ENCODE data around the gene CC2D1A. TPM values are rescaled to one million over a fixed set of nuclear protein-coding genes. Genes with fewer than 3 reads are reported as not detected.

The CC2D1A gene
- total RNA-seq (2014; rRNA removed; shearing (Covaris generic)): 11.9 and 17.5 TPM in 2 replicates

DNA sequence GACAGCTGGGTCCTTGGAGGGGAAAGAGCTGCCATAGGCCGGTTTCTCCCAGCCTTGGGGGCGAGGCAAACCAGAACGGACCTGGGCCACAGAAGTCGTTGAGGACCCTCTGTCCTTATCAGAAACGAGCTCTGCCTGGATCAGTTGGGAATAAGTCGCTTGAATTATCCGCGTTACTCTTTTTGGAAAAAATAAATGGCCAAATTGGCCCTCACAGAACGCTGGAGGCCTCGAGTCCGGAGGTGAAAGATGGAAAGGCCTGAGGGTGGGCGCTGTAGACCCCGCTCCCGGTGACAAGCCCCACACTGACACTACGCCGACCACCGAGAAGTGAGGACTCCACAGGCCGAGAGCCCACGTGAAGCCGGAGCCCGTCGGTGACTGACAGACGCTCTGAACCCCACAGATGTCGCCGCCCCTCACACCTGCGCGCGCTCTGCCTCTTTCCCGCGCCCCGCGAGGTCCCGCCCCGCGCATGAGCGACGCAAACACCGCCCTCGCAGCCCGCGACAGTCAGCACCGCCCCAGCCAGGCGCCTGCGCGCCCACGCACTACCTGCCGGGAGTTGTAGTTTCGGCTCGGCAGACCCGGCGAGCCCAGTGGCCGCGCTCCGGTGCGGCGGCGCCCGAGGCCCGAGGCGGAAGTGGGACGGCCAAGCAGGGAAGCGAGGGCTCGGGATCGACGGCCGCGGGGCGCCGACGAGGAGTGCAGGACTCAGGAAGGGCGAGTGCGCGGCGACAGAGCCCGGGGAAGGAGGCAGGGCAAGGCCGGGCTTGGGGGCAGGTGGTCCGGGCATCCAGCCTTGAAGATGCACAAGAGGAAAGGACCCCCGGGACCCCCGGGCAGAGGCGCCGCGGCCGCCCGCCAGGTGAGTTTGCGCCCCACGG, at the start of gene CC2D1A, which contains the start of gene BRME1:
TSS of gene CC2D1A (plus strand) at position 568 of the 887 bp plus-strand sequence. CDS start at position 809, 241 bp downstream.
TSS of gene BRME1 (minus strand) at position 484 of the 887 bp plus-strand sequence. CDS start 1,225 bp downstream, outside the sequence.
- in situ Hi-C loops (cut with HindIII; ENCODE audit: low sequenced_read_pairs): loop anchor here (25.0 kb wide), 1 partner anchor 181 kb away; the partner anchor contains the start of genes C19orf67 and SAMD1

DNA sequence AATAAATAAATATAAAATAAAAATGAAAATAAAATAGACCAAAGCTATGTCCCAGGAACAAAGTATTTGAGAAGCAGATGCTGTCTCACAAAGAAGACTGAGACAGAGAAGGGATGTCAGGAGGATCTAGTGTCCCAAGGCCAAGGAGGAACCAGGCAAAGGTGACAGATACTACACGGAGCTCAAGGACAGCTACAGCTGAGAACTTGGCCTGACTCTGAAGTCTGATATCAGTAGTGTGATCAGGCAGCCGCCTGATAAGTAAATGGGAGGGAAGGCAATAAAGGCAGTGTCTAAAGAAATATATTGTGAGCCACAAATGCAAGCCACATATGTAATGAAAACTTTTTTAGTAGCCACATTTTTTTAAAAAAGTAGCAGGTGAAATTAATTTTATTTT, 49.5 kb upstream of the CC2D1A start:
- no peak for DNase-seq (ENCODE audit: low spot score)
- in situ Hi-C loops (cut with HindIII; ENCODE audit: low sequenced_read_pairs): no loop called here

More for the DNA sequence above, at the start of gene CC2D1A, which contains the start of gene BRME1:
- peak; percentile 90 for DNase-seq (ENCODE audit: low spot score)

DNA sequence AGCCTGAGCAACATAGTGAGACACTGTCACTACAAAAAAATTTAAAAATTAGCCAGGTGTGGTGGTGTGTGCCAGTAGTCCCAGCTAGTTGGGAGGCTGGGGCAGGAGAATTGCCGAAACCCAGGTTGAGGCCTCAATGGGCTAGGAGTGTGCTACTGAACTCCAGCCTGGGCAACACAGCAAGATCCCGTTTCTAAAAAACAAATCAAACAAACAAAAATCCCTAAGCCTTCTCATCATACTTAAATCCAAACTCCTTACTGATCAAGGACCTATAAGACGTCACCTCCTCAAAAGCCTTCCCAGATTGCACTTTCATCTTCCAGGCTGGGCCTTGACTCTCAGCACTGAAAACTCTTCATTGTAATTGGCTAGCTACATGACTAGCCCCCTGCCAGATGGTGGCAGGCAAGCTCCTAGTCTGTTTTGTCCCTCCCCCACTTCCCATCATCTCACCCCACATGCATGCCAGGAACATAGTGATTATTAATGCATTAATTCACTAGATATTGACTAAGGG, 46.6 kb upstream of the CC2D1A start:
- in situ Hi-C loops (cut with HindIII; ENCODE audit: low sequenced_read_pairs): no loop called here
- no peak for DNase-seq (ENCODE audit: low spot score)

DNA sequence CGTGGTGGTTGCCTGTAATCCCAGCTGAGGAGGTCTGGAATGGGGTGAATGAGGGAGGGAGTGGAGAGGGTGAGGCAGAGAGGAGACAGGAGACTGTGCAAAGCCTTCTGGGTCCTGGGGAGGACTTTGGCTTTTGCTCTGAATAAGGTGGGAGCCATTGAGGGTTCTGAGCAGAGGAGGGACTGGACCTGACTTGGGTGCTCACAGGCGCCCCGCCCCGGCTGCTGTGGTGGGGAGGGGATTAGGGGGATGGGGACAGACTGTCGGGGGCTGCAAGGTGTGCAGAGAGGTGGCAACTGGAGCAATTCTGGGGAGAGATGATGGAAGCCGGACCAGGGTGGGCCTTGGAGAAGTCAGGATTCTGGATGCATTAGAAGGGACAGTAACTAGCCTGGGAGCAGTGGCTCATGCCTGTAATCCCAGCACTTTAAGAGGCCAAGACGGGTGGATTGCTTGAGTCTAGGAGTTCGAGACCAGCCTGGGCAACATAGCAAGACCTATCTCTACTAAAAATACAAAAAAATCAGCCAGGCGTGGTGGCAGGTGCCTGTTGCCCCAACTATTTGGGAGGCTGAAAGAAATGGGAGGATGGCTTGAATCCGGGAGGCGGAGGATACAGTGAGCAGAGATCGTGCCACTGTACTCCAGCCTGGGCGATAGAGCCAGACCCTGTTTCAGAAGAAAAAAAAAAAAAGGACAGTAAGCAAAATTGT, 45.2 kb upstream of the CC2D1A start:
- DNase-seq (ENCODE audit: low spot score): no peak
- in situ Hi-C loops (cut with HindIII; ENCODE audit: low sequenced_read_pairs): no loop called here

DNA sequence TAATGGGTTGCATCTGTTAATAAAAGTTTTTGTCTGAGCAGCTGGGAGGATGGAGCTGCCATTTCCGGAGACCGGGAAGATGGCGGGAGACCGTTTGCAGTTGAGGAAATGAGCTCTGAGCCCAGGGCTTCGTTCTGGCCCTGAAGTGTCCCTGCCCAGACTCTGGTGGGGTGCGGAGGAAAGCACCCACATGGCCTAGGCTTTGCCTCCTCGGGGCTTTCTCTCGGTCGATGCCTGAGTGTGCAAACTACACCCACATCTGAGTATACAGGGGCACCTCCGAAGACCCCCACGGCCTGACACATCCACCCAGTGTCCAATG, 44.6 kb upstream of the CC2D1A start:
- in situ Hi-C loops (cut with HindIII; ENCODE audit: low sequenced_read_pairs): no loop called here
- no peak for DNase-seq (ENCODE audit: low spot score)

DNA sequence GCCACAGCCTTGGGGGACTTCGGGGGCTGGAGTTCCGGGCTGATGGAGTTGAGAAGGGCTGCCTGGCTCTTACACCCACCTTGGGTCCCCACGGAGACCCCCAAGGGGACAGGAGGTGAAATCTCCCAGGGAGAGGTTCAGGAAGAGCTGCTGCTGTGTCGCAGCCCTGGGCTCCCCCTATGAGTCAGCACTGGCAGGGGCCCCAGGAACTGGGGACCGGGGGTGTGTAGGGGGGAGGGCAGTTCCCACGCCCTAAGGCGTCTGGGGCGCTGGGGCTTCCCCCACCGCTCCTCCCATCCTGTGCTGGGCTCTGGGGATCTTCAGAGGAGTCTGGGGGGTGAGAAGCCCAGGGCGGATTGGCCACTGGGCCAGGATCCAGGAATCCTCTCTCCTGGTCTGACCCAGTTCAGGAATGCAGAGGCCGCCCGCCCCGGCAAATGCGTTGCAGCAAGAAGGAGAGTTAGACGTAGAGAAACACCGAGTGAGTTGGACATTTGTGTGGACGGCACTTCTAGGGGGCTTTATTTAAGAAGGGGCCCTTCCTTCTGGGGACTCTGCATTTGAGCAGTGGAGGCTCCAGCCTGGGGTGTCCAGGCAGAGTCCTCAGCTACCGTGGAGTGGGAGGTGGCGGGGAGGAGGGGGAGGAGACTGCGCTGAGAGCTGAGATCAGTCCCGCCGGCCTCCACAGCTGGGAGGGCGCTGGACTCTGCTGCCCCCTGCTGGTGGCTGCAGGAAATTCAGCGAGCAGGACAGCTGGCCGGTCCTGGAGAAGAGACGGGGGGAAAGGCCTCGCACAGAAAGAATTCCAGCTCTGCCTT, 44.1 kb upstream of the CC2D1A start:
- peak; percentile 85 for DNase-seq (ENCODE audit: low spot score)
- in situ Hi-C loops (cut with HindIII; ENCODE audit: low sequenced_read_pairs): no loop called here

DNA sequence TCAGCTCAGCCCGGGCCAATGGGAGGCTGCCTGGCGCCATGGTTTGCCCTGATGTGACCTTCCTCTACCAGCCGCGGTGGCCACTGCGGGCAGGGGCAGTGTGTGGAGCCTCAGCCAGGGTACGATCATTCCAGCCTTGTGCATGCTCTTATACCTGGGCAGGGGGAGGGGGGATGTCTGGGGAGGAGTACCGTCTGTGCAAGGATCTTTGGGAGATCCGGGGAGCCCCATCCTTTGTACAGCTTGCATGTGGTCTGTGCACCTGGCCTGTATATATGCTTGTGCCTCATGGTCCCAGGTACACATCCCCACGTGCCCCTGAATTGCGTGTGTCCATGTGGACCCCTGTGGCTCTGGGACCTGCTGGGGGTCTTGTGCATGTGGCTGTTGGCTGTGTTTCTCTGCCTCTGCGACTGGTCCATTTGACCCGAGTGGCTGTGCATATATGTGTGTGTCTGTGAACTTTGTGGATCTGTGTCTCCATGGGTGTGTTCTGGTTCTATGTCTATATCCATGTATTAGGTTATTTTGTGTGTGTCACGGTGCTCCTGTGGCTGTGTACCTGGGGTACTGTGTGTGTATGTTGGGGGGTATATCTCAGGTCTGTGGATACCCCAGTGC, 41.8 kb upstream of the CC2D1A start:
- DNase-seq (ENCODE audit: low spot score): no peak
- in situ Hi-C loops (cut with HindIII; ENCODE audit: low sequenced_read_pairs): no loop called here

DNA sequence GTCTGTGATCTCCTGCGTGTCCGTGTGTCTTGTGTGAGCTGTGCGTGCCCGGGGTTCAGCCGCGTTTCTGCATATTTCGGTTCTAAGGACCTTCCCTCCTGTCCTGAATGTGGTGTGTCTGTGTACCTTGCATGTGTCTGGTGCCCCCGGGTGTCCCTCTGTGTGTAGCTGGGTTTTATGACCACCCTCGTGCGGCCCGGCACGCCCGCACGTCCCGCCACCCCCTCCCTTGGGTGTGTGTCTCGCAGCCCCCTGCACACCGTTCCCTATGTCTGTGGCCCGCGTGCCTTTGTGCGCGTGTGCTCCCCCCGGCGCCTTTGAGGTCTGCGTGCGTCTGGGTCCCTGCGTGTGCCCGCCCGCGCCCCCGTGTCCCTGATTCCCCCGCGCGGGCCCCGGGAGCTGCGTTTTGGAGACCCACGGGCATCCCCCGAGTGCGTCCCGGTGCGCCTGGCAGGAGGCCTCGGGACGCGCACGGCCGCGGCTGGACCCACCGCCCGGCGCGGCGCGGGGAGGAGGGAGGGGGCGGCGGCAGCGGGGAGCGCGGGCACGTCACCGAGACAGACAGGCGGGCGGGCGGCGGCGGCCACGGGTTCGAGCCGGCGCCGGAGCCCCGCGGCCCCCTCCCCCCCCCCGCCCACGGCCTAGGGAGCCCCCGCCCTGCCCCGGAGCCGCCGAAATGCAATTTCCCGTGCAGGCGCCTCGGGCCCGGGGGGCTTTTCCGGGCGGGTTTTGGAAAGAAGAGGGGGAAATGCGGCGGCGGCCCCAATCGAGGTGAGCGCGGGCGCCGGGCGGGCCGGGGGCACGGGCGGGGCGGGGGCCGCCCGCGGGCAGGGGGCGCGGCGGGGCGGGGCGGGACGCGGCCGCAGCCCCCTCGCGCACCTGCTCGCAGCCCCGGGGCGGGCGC, 41.1 kb upstream of the CC2D1A start:
- DNase-seq (ENCODE audit: low spot score): no peak
- in situ Hi-C loops (cut with HindIII; ENCODE audit: low sequenced_read_pairs): no loop called here

DNA sequence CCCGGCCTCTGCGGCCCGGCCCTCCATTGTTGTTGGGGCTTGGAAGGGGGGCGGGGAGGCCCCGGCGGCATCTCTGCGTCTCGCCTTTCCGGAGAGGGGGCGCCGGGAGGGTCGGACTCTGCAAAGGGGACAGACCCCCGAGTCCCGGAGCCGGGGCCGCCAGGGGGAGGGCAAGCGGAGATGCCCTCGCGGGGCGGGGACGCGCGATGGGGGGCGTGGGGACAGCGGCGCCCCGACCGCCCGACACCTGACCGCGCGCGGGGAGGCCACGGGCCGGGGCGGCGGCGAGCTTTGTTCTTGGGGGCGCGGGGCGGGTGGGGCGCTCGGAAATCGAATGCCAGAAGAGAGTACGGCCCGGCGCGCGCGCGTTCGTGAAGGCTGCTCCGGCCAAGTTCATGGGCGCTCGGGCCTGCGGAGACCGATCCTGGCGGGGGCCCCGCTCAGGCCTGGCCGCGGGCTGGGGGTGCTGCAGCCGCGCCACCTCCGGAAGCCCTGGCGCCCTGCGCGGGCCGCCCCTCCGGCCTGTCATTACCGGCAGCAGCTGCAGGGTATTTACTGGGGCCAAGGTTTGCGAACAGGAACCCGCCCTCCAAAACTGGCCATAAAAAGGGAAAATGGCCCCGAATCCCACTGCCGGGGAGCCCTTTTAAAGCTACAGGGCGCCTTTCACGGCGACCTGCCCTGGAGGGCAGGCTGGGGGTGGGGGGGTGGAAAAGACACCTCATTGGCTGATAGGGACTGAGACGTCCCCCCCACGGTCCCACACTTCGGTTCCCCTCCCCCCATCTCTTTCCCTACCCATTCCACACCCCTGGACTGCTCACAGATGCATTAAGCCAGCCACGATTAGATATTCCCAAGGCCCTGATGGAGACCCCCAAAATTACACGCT, 40.2 kb upstream of the CC2D1A start:
- in situ Hi-C loops (cut with HindIII; ENCODE audit: low sequenced_read_pairs): no loop called here
- DNase-seq (ENCODE audit: low spot score): peak; percentile 63

DNA sequence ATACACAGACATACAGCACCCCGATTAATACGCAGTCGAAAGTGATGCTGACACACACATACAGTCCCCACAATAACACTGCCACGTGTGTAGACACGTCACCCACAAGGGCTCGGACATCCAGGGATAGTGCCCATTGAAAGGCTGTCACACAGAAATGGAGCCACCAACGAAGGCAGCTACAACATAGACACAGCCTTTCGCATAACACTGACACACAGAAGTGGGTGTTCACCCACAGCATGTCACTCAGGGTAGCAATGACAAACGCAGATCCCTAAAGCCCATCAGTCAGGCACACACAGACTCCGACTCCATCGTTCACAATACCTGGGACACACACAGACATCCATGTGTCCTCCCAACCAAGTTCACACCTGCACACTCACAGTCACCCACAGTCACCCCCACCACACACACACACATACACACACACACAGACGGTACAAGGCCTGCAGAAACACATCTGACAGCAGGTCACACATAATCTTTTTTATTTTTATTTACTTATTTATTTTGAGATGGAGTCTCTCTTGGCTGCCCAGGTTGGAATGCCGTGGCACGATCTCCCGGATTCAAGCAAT, 39.4 kb upstream of the CC2D1A start:
- in situ Hi-C loops (cut with HindIII; ENCODE audit: low sequenced_read_pairs): no loop called here
- DNase-seq (ENCODE audit: low spot score): peak; percentile 56

DNA sequence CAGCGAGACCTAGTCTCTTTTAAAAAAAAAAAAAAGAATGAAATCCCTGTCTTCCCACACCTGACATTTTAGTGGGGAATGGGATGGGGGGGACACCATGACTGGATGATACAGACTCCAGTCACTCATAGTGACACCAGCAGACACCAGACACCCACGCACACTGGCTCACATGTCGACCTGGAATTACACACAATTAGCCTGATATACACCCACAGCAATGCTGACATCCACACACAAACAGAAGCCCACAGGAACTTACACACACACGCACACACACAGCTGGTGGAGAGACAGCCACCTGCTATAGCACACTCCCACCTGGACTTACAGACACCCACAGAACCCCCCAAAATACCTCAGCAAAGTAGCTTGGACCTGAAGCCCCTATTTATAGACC, 37.3 kb upstream of the CC2D1A start:
- in situ Hi-C loops (cut with HindIII; ENCODE audit: low sequenced_read_pairs): no loop called here
- no peak for DNase-seq (ENCODE audit: low spot score)

DNA sequence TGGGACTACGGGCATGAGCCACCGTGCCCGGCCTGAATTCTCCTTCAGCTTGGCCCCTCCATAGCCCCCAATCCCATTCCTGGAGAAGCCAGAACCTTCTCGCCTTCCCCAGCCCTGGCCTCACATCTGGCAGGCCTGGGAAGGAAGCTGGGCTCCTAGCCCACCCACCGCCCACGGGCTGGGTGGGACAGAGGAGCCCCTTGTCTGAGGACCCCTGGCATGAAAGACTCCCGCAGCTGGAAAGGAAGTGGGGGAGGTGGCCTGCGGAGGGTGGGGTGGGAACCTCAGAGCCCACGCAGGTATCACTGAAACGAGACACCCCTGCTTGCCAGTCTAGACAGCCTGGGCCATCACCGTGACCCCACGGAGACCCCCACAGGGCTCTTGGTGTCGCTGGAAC, 36.7 kb upstream of the CC2D1A start:
- in situ Hi-C loops (cut with HindIII; ENCODE audit: low sequenced_read_pairs): no loop called here
- no peak for DNase-seq (ENCODE audit: low spot score)

DNA sequence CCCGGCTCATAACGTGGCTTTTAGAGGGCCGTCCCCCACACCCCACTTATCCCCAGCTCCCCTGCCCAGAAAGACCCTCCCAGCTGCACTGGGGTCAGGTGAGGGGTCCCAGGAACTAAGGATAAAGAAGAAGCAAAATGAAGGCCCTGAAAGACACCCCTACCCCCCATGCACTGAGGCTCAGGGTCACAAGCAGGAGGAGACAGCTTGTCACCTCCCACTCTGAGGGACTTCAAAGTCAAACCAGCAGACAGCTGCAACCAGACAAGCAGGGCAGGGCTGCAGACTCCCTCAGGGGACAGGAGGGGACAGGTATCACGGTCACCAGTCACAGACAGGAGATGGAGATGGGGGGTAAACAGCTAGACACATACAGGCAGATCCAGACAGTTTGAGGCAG, 35.1 kb upstream of the CC2D1A start:
- in situ Hi-C loops (cut with HindIII; ENCODE audit: low sequenced_read_pairs): no loop called here
- DNase-seq (ENCODE audit: low spot score): no peak

DNA sequence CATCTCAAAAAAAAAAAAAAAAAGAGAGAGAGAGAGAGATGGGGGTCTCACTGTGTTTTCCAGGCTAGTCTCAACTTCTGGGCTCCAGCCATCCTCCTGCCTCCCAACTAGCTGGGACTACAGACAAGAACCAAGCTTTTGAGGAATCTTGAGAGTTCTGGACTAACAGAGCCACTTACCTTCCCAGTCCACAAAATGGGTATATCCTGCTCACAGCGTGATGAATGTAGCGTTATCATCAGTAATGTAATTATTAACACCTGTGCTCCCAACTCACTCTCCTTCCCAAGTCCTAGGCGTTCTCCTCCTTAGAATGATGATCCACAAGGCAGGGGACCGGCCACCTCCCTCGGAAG, 33.7 kb upstream of the CC2D1A start:
- no peak for DNase-seq (ENCODE audit: low spot score)
- in situ Hi-C loops (cut with HindIII; ENCODE audit: low sequenced_read_pairs): no loop called here

DNA sequence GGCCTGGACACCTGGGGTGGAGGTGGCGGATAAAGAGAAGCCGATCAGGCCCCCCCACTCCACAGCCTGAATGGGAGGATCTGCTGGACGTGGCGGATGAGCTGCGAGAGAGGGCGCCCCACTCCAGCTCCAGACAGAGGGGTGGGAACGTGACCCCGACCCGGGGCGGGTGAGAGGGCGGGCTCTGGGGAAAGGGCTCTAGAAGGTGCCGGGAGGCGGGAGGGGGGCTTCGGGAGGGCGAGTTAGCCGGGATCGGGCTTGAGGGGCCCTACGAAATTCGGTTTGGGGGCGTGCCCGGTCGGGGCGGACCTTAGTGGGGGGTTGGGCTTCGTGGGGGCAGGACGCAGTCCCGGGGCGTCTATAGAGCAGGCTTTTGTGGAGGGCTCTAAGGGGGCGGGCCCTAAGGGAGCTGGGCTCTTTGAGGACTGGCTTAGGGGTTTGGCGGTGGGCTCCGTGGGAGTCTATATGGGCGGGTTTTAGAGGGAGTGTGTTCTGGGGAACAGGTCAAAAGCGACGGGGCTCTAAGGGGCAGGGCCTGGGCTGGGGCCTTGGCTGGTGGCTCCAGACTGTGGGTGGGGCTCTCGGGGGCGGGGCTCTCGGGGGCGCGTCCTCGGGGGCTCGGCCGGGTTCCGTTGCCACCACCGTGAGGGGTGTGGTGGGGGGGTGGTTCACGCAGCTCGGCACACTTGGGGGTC, 33.2 kb upstream of the CC2D1A start:
- in situ Hi-C loops (cut with HindIII; ENCODE audit: low sequenced_read_pairs): no loop called here
- no peak for DNase-seq (ENCODE audit: low spot score)

DNA sequence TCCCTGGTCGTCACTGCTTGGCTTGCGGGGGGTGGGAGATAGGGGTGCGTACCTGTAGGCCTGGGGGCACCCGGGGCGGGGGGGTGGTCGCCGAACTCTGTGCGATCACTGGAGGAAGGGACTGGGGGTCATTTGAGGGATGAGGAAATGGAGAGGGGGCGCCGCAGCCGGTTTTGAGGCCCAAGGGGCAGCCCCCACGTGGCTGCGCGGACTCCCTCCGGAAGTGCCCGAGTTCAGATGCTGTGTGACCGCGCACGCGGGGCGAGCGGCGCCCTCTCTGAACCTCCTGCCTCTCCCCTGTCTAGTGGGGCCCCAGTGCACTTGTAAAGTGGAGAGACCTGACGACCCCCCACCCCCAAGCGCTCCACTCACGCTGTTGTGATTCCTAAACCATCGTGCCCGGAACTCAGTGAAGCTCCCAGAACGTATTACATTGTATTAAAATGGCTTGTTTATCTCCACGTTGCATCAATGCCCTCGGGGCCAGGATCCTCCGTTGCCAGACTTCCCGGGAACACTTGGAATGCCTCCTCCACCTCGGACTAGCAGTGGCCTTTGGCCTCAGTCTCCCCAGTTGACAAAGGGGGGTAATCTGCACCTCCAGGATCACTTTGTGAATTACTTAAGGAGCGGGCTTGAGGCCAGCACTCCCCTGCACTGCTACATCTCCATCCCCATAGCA, 32.0 kb upstream of the CC2D1A start:
- in situ Hi-C loops (cut with HindIII; ENCODE audit: low sequenced_read_pairs): no loop called here
- no peak for DNase-seq (ENCODE audit: low spot score)
